Loucy (cell line): Measurements from ENCODE around the gene MED10.

Experiments
- H2AFZ ChIP-seq: fragments of 200-600 bp; sonication (generic); 2 replicates; pipeline ENCODE4 v1.6.0; 2016; ENCODE audit warnings: antibody characterized with exemption, mild to moderate bottlenecking, low read length, moderate library complexity
- H3F3A ChIP-seq: fragments of 200-600 bp; 2 replicates; pipeline ENCODE4 v1.6.0; 2016; ENCODE audit warnings: antibody characterized with exemption, low read depth, mild to moderate bottlenecking
- H3K27me3 ChIP-seq: fragments of 200-600 bp; sonication (generic); 2 replicates; pipeline ENCODE4 v1.6.1; 2014; ENCODE audit warnings: low read length, mild to moderate bottlenecking; ENCODE audit not compliant: insufficient read depth, poor library complexity, severe bottlenecking
- H3K36me3 ChIP-seq: fragments of 200-600 bp; sonication (generic); 2 replicates; pipeline ENCODE4 v1.6.1; 2016; ENCODE audit warnings: low read length; ENCODE audit not compliant: insufficient read depth
- H3K4me1 ChIP-seq: fragments of 200-600 bp; sonication (generic); 2 replicates; pipeline ENCODE4 v1.5.1; 2014; ENCODE audit warnings: low read length, mild to moderate bottlenecking; ENCODE audit not compliant: insufficient read depth, poor library complexity, severe bottlenecking
- H3K4me2 ChIP-seq: fragments of 200-600 bp; sonication (generic); 2 replicates; pipeline ENCODE4 v1.6.0; 2014; ENCODE audit warnings: antibody characterized with exemption, low read length, low read depth, mild to moderate bottlenecking; ENCODE audit not compliant: poor library complexity, severe bottlenecking
- H3K4me3 ChIP-seq: fragments of 200-600 bp; sonication (generic); 2 replicates; pipeline ENCODE4 v1.5.1; 2014; ENCODE audit warnings: low read length, mild to moderate bottlenecking, mixed read lengths; ENCODE audit not compliant: poor library complexity, severe bottlenecking
- H3K79me2 ChIP-seq: fragments of 200-600 bp; sonication (generic); 2 replicates; pipeline ENCODE4 v1.6.1; 2014; ENCODE audit warnings: low read length; ENCODE audit not compliant: insufficient read depth
- H3K9ac ChIP-seq: fragments of 200-600 bp; sonication (generic); 2 replicates; pipeline ENCODE4 v1.6.0; 2014; ENCODE audit warnings: mild to moderate bottlenecking, low read depth, low read length, moderate library complexity; ENCODE audit not compliant: poor library complexity, severe bottlenecking
- H3K9me2 ChIP-seq: fragments of 200-600 bp; sonication (generic); replicated peaks from 2 replicates; pipeline ENCODE4 v1.6.1; 2016; ENCODE audit warnings: low read depth, low read length, mixed read lengths
- H3K9me3 ChIP-seq: fragments of 200-600 bp; sonication (generic); 2 replicates; pipeline ENCODE4 v1.6.1; 2014; ENCODE audit warnings: mild to moderate bottlenecking, antibody characterized with exemption, low read length, low read depth; ENCODE audit not compliant: insufficient read depth
- H4K20me1 ChIP-seq: fragments of 200-600 bp; sonication (generic); 2 replicates; pipeline ENCODE4 v1.6.0; 2014; ENCODE audit warnings: antibody characterized with exemption, low read length, mild to moderate bottlenecking; ENCODE audit not compliant: insufficient read depth, poor library complexity, severe bottlenecking
- CTCF ChIP-seq: fragments of 200-600 bp; sonication (generic); conservative IDR thresholded peaks from 2 replicates; pipeline ENCODE4 v1.5.1; 2014; ENCODE audit warnings: mild to moderate bottlenecking, antibody characterized with exemption, low read length
- EZH2phosphoT487 ChIP-seq: fragments of 200-600 bp; IDR thresholded peaks from 2 replicates; pipeline ENCODE4 v1.6.1; 2018; ENCODE audit warnings: antibody characterized with exemption, mild to moderate bottlenecking, moderate library complexity, borderline replicate concordance

Gene MED10, protein sequence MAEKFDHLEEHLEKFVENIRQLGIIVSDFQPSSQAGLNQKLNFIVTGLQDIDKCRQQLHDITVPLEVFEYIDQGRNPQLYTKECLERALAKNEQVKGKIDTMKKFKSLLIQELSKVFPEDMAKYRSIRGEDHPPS

GRCh38 chr5:6377905-6378765 is at the start of gene MED10:
TSS of gene MED10 (minus strand) at chr5:6378547. CDS start at chr5:6378483, 64 bp downstream.
- peak within 1 kb of the TSS; percentile 98 for H3K4me3 ChIP-seq
- no peaks in the 10 kb centered on the region for H3K9me3 ChIP-seq
- H3K4me2 ChIP-seq = peak within 1 kb of the TSS; percentile 87
- peaks cover 56% of the 10 kb centered on the region for H3K79me2 ChIP-seq
- peaks cover 37% of the 10 kb centered on the region for H3K4me1 ChIP-seq
- no peaks in the 10 kb centered on the region for H3K27me3 ChIP-seq
- TF ChIP-seq CTCF (no peak), EZH2phosphoT487 (no peak)
- H3K9me2 ChIP-seq = no peaks in the 10 kb centered on the region
- no peaks in the 10 kb centered on the region for H3F3A ChIP-seq
- peaks cover 28% of the 10 kb centered on the region for H4K20me1 ChIP-seq
- peaks cover 24% of the 10 kb centered on the region; the same call in 1 of the 2 replicates for H3K36me3 ChIP-seq
- H3K9ac ChIP-seq = peak within 1 kb of the TSS; percentile 90
- H2AFZ ChIP-seq = peak within 1 kb of the TSS; percentile 94

GRCh38 chr5:6427694-6428093 is 49.3 kb upstream of the MED10 start:
- H3K79me2 ChIP-seq = no peaks in the 10 kb centered on the region
- H3K4me2 ChIP-seq = no peak overlapping the region
- TF ChIP-seq EZH2phosphoT487 (no peak), CTCF (no peak)

GRCh38 chr5:6424700-6425099 is 46.4 kb upstream of the MED10 start:
- Histone ChIP-seq H3K9me3 (no peaks in the 10 kb centered on the region; the same call in 1 of the 2 replicates), H2AFZ (no peak overlapping the region), H3K36me3 (no peaks in the 10 kb centered on the region), H3K79me2 (no peaks in the 10 kb centered on the region), H4K20me1 (no peaks in the 10 kb centered on the region), H3K4me2 (no peak overlapping the region), H3F3A (no peaks in the 10 kb centered on the region), H3K4me3 (no peak overlapping the region), H3K9me2 (no peaks in the 10 kb centered on the region), H3K4me1 (no peaks in the 10 kb centered on the region), H3K9ac (no peak overlapping the region), H3K27me3 (no peaks in the 10 kb centered on the region)
- no peak for TF ChIP-seq CTCF
- no peak for TF ChIP-seq EZH2phosphoT487

More at GRCh38 chr5:6427694-6428093, 49.3 kb upstream of the MED10 start:
- Histone ChIP-seq H3K4me3 (no peak overlapping the region), H3K4me1 (no peaks in the 10 kb centered on the region), H3K9me2 (no peaks in the 10 kb centered on the region), H3F3A (no peaks in the 10 kb centered on the region), H3K27me3 (no peaks in the 10 kb centered on the region), H3K9me3 (no peaks in the 10 kb centered on the region; the same call in 1 of the 2 replicates), H3K36me3 (no peaks in the 10 kb centered on the region), H2AFZ (no peak overlapping the region), H3K9ac (no peak overlapping the region), H4K20me1 (no peaks in the 10 kb centered on the region)
